ENCODE results near the gene PGM5. TPM values are rescaled to one million over a fixed set of nuclear protein-coding genes. Genes with fewer than 3 reads are reported as not detected.

Gene PGM5
- total and polyA plus RNA-seq, 2 of the 8 experiments (the other 6 are each of a cell fraction or from before 2014, with no cell fraction given) = not detected

- CTCF ChIA-PET (ENCODE audit: partially characterized antibody) = interaction anchor here (0.7 to 4.2 kb wide), 10 partner anchors 10 to 145 kb away, joined by 3 to 22 read pairs (median 4); partner anchors contain the start of gene TMEM252
- Histone ChIP-seq H4K5ac (ENCODE audit: insufficient read length, low read depth, low read length) (no peak overlapping the region), H2AFZ (ENCODE audit: low read length) (no peak overlapping the region), H3K79me1 (ENCODE audit: low read depth, low read length) (no peaks in the 10 kb centered on the region), H3K9me3 (ENCODE audit: insufficient read depth in 2 of 2, low read depth in 1 of 2, low read length in 1 of 2) (no peaks in the 10 kb centered on the region), H3K36me3 (ENCODE audit: control insufficient read depth in 2 of 4, insufficient read depth in 4 of 4, low read length in 3 of 4) (no peaks in the 10 kb centered on the region), H2BK15ac (ENCODE audit: low read length) (no peak overlapping the region), H3K14ac (ENCODE audit: insufficient read length) (no peak overlapping the region), H3K27me3 (replicated peaks in 1 of 4; ENCODE audit: control insufficient read depth in 3 of 4, extremely low read depth in 1 of 4, insufficient read depth in 3 of 4, low read length in 3 of 4) (peaks cover 0 to 5% (median 0%) of the 10 kb centered on the region in 4 experiments; a peak in 2 of 7 replicates), H2BK120ac (replicated peaks; ENCODE audit: low read depth, low read length) (no peak overlapping the region), H3K27ac (ENCODE audit: low read depth, low read length) (no peak overlapping the region), H4K20me1 (replicated peaks in 1 of 2; ENCODE audit: control insufficient read depth in 1 of 2, insufficient read depth in 2 of 2, low read length in 2 of 2) (no peaks in the 10 kb centered on the region), H4K8ac (ENCODE audit: extremely low read depth, insufficient read depth, low read length) (no peak overlapping the region), H2BK5ac (ENCODE audit: low read depth, low read length) (no peak overlapping the region), H2AK5ac (ENCODE audit: low read depth, low read length) (no peak overlapping the region), H3K9ac (replicated peaks in 1 of 4; ENCODE audit: extremely low read depth in 1 of 4, low read depth in 3 of 4, low read length in 3 of 4) (no peak overlapping the region), H3K23ac (ENCODE audit: insufficient read length) (no peak overlapping the region), H3K4me1 (replicated peaks in 1 of 4; ENCODE audit: control insufficient read depth in 3 of 4, insufficient read depth in 4 of 4, low read length in 3 of 4) (peaks cover 2 to 16% (median 6%) of the 10 kb centered on the region in 4 experiments; a peak in 6 of 7 replicates), H3K4ac (replicated peaks; ENCODE audit: insufficient read length, low read depth, low read length) (no peak overlapping the region), H3K4me3 (ENCODE audit: extremely low read depth in 1 of 4, insufficient read depth in 2 of 4, low read depth in 3 of 4, low read length in 4 of 4) (no peak overlapping the region), H3K4me2 (ENCODE audit: insufficient read depth in 1 of 2, low read depth in 2 of 2, low read length in 2 of 2) (peak overlapping the region in 1 of 2 experiments; percentile 3; a peak in 1 of 4 replicates), H3K18ac (ENCODE audit: extremely low read depth, low read length) (no peak overlapping the region), H4K91ac (replicated peaks; ENCODE audit: insufficient read length, low read length) (no peak overlapping the region), H3K79me2 (ENCODE audit: control insufficient read depth in 1 of 2, insufficient read depth in 2 of 2, low read length in 2 of 2) (no peaks in the 10 kb centered on the region), H2BK20ac (ENCODE audit: low read length) (no peak overlapping the region), H3K56ac (replicated peaks; ENCODE audit: insufficient read length, low read depth, low read length) (no peak overlapping the region), H3K23me2 (ENCODE audit: low read depth, low read length) (no peaks in the 10 kb centered on the region), H2BK12ac (ENCODE audit: low read depth, low read length) (no peak overlapping the region)
- 52% methylated on average over 2 of the region's 2 CpGs; no CpG with 5 or more reads in 1 of the 2 experiments for WGBS, 2 experiments (ENCODE audit: extremely low coverage in 1 of 2, insufficient coverage in 1 of 2, insufficient read length in 1 of 2, insufficient replicate concordance in 2 of 2, low coverage in 1 of 2, low lambda C conversion rate in 2 of 2, missing lambda C conversion rate in 1 of 2)
- DNase-seq (ENCODE audit: low read depth in 1 of 2, low spot score in 2 of 2) (no peak), FAIRE-seq (peak; percentile 93)
- POLR2A ChIA-PET (ENCODE audit: partially characterized antibody) = no interaction called here
- TF ChIP-seq MAFK (IDR thresholded peaks at IDR 0.05; ENCODE audit: low read depth, low read length) (0 out of 2 replicates have a peak, but pooled peaks have one; percentile 8), KDM4A (IDR thresholded peaks at IDR 0.05; ENCODE audit: low read depth, low read length, severe bottlenecking) (no peak), PHF8 (conservative IDR thresholded peaks at IDR 0.05; ENCODE audit: low read depth, low read length) (no peak), KDM1A (IDR thresholded peaks at IDR 0.05; ENCODE audit: borderline replicate concordance, low read length) (0 out of 2 replicates have a peak, but pooled peaks have one; percentile 26), TAF1 (IDR thresholded peaks at IDR 0.05; ENCODE audit: low read depth, low read length) (no peak), SIRT6 (IDR thresholded peaks at IDR 0.05; ENCODE audit: low read length) (no peak), SIN3A (conservative IDR thresholded peaks at IDR 0.05 in 1 of 2, IDR thresholded peaks at IDR 0.05 in 1 of 2; ENCODE audit: low read depth in 1 of 2, low read length in 2 of 2) (0 out of 4 replicates have a peak, but pooled peaks of 1 of the 2 experiments have one; percentile 37), RNF2 (IDR thresholded peaks at IDR 0.05; ENCODE audit: borderline replicate concordance, low read depth, low read length, missing control alignments, poor library complexity, severe bottlenecking) (no peak)
Observed at GRCh38 chr9:68562461-68562860, 206.1 kb downstream of the PGM5 start.
